GM10266 (cell line): Measurements from ENCODE around the gene SAFB2.

Experiments
- DNase-seq: peaks from one replicate; pipeline ENCODE4 v3.0.0; 2012; ENCODE audit errors: extremely low spot score
- CTCF ChIP-seq: IDR thresholded peaks from 2 replicates; pipeline ENCODE4 v1.5.1; 2012; ENCODE audit warnings: mild to moderate bottlenecking, low read depth; ENCODE audit not compliant: control insufficient read depth, insufficient read depth; ENCODE audit errors: missing control alignments

SAFB2 gene

GRCh38 chr19:5560156-5560555, 62.4 kb downstream of the SAFB2 start:
- DNase-seq: no peak
- TF ChIP-seq CTCF: no peak

DNA sequence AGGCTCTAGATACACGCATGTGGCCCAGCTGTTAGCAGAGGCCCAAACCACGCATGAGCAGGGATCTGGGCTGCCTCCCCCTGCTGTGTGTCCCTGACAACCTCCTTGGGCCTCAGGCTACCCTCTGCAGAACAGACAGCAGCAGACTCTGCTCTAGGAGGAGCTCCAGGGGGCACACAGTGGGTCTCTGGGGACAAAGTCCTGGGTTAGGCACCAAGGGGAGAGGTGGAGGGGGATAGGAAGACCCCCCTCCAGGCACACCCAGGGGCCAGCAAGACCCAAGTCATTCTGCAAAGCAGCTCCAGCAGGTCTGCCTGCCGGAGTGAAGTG, 62.8 kb downstream of the SAFB2 start:
- TF ChIP-seq CTCF: no peak
- no peak for DNase-seq

- no peak for DNase-seq
- no peak for TF ChIP-seq CTCF
Measured at GRCh38 chr19:5558101-5558621, 64.4 kb downstream of the SAFB2 start.

DNA sequence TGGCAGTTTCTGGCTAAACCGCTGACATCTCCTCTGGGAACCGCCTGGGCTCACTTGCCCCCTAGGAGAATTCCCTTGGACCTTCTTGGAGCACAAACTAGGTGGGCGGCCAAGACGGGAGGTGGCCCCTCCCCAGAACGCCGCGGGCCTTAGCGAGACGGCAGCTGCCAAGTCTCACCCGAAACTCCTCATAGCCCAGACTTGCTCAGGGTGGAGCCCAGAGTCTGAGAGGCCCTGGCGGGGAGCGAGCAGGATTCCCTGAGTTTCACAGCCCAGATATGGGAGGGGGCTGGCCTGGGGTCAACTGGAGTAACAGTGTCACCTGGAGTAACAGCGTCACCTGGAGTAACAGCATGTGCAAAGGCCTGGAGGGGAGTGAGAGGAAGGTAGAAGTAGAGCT, 64.9 kb downstream of the SAFB2 start:
- TF ChIP-seq CTCF: no peak
- DNase-seq: no peak

DNA sequence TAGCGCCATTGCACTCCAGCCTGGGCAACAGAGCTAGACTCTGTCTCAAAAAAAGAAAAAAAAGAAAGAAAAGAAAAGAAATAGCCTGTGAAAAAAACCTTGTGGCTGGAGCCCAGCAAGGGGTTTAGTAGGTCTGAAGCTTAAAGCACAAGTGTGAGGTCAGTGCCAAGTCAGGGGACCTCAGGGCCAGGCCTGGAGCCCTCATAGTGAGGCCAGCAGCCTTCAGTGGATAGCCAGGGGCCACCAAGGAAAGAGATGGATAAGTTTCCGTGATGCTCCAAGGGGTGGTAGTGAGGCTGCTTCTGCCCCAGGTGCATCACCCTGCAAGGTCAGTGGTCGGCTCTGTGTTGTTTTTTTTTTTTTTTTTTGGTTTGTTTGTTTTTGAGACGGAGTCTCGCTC, 67.7 kb downstream of the SAFB2 start:
- no peak for TF ChIP-seq CTCF

GRCh38 chr19:5553892-5554291, 68.7 kb downstream of the SAFB2 start:
- no peak for DNase-seq
- no peak for TF ChIP-seq CTCF

More for the DNA sequence above, 67.7 kb downstream of the SAFB2 start:
- DNase-seq: no peak

- TF ChIP-seq CTCF: peak; percentile 49
- no peak for DNase-seq
Measured at GRCh38 chr19:5547881-5548280, 74.7 kb downstream of the SAFB2 start.
